Smooth muscle cell of trachea (primary cell): ENCODE data around the gene GBF1. TPM values are rescaled to one million over a fixed set of nuclear protein-coding genes. Genes with fewer than 3 reads are reported as not detected.

Source experiments
- total RNA-seq: library from RNA; depleted of rRNA; stranded (reverse); fragments of >200 nt; gene quantifications from 2 replicates; pipeline ENCODE4 v1.2.1, GENCODE V29; 2014

Gene GBF1, protein sequence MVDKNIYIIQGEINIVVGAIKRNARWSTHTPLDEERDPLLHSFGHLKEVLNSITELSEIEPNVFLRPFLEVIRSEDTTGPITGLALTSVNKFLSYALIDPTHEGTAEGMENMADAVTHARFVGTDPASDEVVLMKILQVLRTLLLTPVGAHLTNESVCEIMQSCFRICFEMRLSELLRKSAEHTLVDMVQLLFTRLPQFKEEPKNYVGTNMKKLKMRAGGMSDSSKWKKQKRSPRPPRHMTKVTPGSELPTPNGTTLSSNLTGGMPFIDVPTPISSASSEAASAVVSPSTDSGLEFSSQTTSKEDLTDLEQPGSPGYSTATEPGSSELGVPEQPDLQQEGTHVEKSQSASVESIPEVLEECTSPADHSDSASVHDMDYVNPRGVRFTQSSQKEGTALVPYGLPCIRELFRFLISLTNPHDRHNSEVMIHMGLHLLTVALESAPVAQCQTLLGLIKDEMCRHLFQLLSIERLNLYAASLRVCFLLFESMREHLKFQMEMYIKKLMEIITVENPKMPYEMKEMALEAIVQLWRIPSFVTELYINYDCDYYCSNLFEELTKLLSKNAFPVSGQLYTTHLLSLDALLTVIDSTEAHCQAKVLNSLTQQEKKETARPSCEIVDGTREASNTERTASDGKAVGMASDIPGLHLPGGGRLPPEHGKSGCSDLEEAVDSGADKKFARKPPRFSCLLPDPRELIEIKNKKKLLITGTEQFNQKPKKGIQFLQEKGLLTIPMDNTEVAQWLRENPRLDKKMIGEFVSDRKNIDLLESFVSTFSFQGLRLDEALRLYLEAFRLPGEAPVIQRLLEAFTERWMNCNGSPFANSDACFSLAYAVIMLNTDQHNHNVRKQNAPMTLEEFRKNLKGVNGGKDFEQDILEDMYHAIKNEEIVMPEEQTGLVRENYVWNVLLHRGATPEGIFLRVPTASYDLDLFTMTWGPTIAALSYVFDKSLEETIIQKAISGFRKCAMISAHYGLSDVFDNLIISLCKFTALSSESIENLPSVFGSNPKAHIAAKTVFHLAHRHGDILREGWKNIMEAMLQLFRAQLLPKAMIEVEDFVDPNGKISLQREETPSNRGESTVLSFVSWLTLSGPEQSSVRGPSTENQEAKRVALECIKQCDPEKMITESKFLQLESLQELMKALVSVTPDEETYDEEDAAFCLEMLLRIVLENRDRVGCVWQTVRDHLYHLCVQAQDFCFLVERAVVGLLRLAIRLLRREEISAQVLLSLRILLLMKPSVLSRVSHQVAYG (N-terminal part only)
- 39.6 and 43.0 TPM in 2 replicates for total RNA-seq

DNA sequence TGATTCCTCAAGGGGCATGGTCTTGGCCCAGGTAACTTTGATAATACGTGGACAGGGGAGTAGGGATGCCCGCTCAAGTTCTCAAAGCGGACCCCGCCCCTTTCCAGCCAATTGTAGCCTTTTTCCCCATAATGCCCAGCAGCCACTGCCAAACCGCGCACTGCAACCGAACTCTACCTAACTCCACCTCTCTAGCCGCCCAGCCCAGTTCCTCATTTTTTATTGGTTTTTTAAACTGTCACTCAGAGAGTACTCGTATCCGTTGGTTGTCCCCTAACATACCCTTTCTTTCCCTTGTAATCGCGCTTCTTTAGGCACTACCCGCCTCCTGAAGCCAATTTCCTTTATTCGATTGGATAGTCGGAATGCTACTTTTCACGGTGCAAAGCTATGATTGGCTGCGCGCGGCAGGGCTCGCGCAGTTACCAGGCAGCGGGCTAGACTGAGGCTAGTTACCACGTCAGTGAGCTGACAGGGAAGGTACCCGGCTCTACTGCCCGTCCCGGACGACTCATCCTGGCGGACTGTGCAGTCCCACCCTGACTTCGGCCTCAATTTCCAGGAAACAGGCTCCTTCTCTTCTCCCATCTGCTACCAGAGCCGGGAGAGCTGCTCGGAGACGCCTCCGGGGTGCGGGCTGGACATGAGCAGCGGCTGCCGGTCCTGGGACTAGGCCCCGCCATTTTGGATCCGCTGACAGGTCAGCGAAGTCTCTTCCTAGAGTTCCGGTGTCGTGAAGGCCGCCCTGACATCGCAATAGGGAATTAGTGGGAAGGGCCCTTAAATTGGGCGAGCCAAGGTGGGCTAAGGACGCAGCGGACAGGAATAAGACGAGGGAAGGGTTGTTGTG, at the start of gene GBF1:
GBF1 (plus strand) TSS at position 451 of the 850 bp plus-strand sequence. CDS start 13,407 bp downstream, outside the sequence.

DNA sequence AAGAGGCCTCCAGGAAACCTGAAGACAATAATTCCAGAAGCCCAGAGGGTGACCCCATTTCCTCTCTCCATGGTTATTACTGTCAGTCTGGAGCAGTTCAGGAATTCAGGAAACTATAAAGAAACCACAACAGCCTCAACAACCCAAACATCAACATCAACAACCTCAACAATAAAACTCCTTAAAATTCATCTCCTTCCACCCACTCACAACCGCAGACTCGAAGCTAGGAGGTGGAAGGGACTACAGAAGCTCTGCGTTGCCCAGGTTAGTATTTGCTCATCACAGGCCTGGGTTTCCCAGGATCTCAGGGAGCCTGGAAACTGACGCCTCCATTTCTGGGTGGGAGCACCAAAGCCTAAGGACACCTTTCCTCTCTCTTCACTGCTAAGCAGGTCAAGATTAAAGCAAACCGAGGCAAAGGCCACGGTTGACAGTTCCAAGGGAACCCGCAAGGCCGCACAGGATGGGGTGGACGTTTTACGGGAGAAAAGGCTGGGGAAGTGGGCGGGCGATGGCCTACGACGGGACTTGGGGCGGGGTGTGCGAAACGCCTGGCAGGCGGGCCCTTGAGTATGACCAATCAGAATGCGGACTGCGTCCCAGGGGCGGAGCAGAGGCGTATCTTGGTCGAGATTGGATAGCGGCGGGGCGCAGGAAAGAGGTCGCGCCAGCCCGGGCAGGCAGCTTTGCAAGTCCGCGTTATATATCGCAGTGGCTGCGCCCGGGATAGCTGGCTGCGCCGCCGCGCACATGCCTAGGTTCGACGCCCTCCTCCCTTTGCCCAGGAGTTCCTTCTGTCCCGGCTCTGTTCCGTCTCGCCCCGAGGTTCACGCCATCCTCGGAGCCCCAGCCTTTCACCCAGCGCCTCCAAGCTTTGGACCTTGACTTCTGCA, 19.4 kb upstream of the GBF1 start, which contains the start of gene ELOVL3:
ELOVL3 (plus strand) TSS at position 654 of the 896 bp plus-strand sequence. CDS start 250 bp downstream, outside the sequence.

DNA sequence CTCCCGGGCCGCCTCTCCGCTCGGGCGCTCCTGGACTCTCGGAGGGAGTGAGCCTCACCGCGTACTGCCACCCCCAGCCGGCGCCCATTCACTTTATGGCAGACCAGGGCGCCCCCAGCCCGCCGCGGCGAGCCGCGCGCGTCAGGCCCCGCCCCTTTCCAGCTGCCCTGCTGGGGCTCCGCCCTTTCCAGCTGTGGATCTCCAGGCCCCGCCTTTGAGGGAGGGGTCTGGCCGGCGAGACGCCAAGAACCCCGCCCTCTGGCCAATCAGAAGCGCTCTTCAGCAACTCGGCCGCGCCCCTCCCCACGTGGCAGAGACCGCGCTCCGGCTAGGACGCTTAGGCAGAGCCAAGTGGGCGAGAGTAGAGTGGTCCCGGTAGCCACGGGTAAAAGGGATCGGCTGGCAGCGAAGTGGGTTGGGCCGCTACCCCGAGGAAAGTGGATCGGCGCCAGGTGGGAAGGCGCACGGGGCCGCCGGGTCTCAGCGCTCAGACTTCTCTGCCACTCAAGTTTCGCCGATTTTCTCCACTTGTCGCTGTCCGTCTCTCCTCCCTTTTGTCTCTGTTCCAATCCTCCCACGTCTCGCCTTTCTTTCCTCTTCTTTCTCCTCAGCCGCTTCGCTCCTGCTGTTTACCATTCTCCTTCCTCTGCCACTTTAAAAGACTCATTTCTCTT, 3.8 kb upstream of the GBF1 start, which contains the start of gene PITX3:
PITX3 (minus strand) TSS at position 69 of the 674 bp plus-strand sequence. CDS start 9,432 bp downstream, outside the sequence.

DNA sequence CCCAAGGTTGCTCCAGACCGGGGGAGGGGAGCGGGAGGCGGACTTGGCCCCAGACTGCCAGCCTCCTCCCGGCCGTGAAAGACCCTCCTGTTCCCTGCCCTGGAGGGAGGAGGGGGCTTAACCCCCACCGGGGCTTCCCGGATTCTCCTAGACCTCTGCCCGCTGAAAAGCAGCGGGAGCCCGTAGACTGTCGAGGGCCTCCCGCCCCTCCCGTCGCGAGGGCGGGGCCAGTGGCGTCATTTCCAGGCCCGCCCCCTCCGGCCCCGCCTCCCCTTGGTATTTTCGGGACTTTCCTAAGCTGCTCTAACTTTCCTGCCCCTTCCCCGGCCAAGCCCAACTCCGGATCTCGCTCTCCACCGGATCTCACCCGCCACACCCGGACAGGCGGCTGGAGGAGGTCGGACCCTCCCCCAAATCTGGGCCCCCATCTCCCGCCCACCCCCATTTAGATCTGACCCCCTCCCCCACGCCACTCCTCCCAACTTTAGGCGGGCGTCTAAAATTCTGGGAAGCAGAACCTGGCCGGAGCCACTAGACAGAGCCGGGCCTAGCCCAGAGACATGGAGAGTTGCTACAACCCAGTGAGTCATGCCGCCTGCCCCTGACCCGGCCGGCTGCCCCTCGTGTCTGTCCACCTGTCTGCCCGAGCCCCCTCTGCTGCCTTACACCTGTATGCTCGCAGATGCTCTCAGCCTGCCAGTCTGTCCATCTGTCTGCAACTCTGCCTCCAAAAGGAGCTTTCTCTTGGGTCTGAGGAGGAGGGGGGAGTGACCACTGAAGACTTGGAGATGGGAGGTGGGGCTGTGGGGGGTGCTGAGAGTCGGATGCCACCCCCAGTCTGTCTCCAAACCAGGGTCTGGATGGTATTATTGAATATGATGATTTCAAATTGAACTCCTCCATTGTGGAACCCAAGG, 150.3 kb downstream of the GBF1 start, which contains the start of gene NFKB2:
NFKB2 (plus strand) TSS at position 306 of the 917 bp plus-strand sequence; CDS start at position 561, 255 bp downstream.

DNA sequence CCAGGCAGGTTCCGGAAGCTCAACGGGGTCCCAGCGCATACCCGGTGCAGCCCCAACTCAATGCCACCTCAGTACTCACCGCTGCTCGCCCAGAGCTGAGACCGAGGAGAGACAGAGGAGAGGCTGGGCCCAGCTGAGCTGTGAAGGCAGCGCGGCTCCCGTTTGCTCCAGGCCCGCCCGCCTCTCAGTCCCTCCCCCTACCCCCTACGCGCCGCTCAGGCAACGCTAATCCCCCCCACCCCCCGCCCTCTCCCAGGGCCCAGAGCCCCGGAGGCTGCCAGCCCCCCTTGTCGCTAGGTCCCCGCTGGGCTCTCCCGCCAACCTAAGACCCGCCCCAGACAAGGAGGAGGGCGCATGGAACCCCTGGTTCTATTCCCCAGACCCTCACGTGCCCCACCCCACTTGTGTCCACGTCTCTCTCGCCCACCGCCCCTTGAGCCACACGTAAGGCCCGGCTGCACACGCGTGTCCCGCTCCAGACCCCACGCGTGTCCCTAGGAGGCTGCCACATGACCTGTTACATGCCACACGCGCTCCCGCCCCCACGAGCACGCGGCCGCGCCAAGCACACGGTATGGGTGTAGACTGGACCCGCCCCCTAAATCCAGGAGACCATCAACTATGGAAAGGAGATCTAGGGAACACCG, 173.4 kb downstream of the GBF1 start, which contains the start of gene PSD:
PSD (minus strand) TSS at position 164 of the 647 bp plus-strand sequence. CDS start 1,747 bp downstream, outside the sequence.

DNA sequence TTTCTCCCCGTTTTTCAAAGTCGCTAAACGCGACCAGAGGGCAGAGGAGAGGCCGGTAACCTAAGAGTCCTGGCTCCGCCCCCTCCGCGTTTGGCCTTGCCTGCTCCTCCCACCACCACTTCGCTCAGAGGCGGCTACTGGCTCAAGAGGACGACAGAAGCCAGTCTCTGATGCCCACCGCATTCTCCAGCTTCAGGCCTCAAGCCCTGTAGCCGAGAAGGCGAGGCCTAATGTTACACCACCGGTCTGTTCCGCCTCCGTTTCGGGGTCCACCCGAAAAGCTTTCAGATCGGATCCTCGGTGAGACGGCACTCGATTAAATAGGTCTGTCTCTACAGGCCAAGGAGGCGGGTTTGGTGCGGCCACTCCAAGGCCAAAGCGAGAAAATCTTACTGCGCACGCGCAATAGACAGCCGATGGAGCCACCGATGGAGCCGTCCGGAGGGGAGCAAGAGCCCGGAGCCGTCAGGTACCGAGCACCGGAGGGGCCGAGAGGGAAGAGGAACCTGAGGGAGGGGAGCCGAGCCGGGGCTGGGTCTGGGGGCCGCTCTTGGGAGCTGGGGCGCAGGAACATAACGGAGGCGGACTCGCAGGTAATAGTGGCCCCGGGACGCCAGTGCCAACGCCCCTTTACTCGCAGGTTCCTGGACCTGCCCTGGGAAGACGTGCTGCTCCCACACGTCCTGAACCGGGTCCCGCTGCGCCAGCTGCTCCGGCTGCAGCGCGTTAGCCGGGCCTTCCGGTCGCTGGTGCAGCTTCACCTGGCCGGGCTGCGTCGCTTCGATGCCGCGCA, 175.6 kb downstream of the GBF1 start, which contains the start of gene FBXL15:
FBXL15 (plus strand) TSS at position 123 of the 793 bp plus-strand sequence; CDS start at position 417, 294 bp downstream.

Other genes with a start within 250 kb of the GBF1 start
- 15.9 and 17.9 TPM in 2 replicates for gene ARMH3, start 189.4 kb upstream of the GBF1 start, total RNA-seq
- 41.7 and 62.5 TPM in 2 replicates for gene HPS6, start 180.2 kb upstream of the GBF1 start, total RNA-seq
- 28.9 and 68.1 TPM in 2 replicates for gene LDB1, start 125.2 kb upstream of the GBF1 start, total RNA-seq
- 8.7 and 15.2 TPM in 2 replicates for gene PPRC1, start 112.5 kb upstream of the GBF1 start, total RNA-seq
- 25.9 and 28.4 TPM in 2 replicates for gene NOLC1, start 93.1 kb upstream of the GBF1 start, total RNA-seq
- 0.83 TPM in 1 of 2 replicates, not detected in the other for gene ELOVL3, start 19.2 kb upstream of the GBF1 start, total RNA-seq
- 0.17 TPM in 1 of 2 replicates, not detected in the other for gene PITX3, start 4.0 kb upstream of the GBF1 start, total RNA-seq
- gene NFKB2, start 150.2 kb downstream of the GBF1 start, total RNA-seq: 11.5 and 27.5 TPM in 2 replicates
- gene PSD, start 173.3 kb downstream of the GBF1 start, total RNA-seq: 0.73 and 20.2 TPM in 2 replicates
- gene FBXL15, start 175.3 kb downstream of the GBF1 start, total RNA-seq: 12.5 and 14.1 TPM in 2 replicates
- gene CUEDC2, start 187.0 kb downstream of the GBF1 start, total RNA-seq: 78.4 and 86.2 TPM in 2 replicates
- not detected in 2 replicates for gene C10orf95, start 206.0 kb downstream of the GBF1 start, total RNA-seq